HFF-Myc (cell line): ENCODE measurements around the gene NAE1.

Experiments used
- DNase-seq: peaks from one replicate; pipeline ENCODE4 v3.0.0-alpha.2; 2011; ENCODE audit warnings: low read depth; ENCODE audit errors: extremely low read depth
- H3K4me3 ChIP-seq: replicated peaks from 2 replicates; pipeline ENCODE4 v1.5.1; 2011; ENCODE audit warnings: low read depth, mild to moderate bottlenecking, control low read depth, low read length
- TF ChIP-seq, protein P1 (sequence below): IDR thresholded peaks from 2 replicates; pipeline ENCODE4 v1.5.1; 2012; ENCODE audit warnings: mild to moderate bottlenecking, low read depth, low read length, control low read depth; ENCODE audit errors: missing control alignments

The NAE1 gene

DNA sequence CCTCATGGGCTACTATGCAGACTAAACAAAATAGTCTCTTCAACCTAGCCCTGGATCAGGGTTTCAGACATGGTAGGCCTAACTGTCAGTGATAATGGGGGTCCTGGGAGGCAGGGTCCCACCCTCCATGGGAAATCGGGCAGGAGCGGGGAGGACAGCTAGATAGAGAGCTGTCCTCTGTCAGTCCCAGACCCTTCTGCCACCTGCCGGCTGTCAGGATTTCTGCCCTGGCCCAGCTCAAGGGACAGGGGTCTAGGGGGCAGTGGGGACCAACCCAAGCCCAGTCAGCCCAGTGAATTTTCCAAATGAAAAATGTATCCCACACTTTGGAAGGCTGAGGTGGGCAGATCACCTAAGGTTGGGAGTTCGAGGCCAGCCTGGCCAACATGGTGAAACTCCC, 18.8 kb upstream of the NAE1 start:
- TF ChIP-seq, protein P1, sequence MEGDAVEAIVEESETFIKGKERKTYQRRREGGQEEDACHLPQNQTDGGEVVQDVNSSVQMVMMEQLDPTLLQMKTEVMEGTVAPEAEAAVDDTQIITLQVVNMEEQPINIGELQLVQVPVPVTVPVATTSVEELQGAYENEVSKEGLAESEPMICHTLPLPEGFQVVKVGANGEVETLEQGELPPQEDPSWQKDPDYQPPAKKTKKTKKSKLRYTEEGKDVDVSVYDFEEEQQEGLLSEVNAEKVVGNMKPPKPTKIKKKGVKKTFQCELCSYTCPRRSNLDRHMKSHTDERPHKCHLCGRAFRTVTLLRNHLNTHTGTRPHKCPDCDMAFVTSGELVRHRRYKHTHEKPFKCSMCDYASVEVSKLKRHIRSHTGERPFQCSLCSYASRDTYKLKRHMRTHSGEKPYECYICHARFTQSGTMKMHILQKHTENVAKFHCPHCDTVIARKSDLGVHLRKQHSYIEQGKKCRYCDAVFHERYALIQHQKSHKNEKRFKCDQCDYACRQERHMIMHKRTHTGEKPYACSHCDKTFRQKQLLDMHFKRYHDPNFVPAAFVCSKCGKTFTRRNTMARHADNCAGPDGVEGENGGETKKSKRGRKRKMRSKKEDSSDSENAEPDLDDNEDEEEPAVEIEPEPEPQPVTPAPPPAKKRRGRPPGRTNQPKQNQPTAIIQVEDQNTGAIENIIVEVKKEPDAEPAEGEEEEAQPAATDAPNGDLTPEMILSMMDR, result no peak
- H3K4me3 ChIP-seq, result no peak overlapping the region
- no peak for DNase-seq

DNA sequence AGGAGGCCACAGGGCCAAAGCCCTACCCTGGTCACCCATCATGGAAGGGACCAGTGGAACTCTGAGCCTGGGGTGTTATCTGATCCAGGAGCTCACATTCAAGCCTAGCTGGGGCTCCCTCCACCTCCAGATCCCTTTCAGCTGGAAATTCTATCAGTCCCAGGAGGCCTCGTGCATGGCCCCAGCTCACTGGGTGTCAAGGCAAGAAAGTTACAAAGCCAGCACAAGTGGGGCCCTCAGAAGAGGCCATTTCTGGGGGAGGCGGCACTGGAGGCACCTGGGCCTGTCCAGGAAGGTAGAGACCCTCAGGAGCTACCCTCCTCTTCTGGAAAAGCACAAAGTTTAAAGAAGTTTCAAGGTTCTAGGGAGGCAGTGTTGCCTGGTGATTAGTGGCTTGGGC, 18.2 kb upstream of the NAE1 start:
- DNase-seq, result no peak
- no peak overlapping the region for H3K4me3 ChIP-seq
- TF ChIP-seq, protein P1, result no peak

- TF ChIP-seq, protein P1, result no peak
- no peak for DNase-seq
- no peak overlapping the region for H3K4me3 ChIP-seq
Observed at GRCh38 chr16:66848172-66848571, 17.4 kb upstream of the NAE1 start.

DNA sequence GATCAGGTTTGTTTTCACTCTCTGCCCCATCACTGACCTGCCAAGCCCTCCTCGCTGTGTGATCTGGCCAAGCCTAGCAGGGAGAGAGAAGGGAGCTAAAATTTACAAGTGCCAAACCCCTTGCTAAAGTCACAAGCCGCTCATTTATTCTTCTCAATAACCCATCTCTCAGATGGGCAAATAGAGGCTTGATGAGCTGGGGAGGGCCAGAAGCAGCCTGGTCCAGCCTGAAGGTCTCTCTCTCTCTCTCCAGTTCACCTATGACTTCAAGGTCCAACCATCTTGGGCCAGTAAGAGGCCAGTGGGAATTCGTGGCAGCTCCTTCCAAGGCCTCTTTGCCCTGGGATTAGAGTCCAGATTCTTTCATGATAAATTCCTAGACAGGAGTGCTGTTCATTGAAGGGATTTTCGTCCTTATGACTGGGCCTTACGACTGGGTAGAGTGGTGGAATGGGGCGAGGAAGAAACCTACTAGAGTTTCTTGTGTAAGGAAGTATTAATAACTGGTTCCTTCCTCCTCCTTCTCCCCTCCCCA, 16.8 kb upstream of the NAE1 start:
- TF ChIP-seq, protein P1, result no peak
- DNase-seq, result no peak
- H3K4me3 ChIP-seq, result no peak overlapping the region

DNA sequence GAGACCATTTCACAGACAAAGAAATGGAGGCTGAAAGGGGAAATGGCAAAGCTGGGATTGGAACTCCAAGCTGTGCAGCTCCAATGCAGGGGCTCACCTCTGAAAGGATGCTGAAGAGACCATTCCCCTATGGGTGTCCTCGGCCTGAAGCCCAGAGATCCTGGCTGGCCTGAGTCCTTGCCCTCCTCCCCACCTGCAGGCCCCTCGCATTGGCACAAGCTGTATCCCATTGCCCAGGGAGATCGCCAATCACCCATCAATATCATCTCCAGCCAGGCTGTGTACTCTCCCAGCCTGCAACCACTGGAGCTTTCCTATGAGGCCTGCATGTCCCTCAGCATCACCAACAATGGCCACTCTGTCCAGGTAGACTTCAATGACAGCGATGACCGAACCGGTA, 16.1 kb upstream of the NAE1 start:
- no peak overlapping the region for H3K4me3 ChIP-seq
- TF ChIP-seq, protein P1, result no peak
- no peak for DNase-seq

- H3K4me3 ChIP-seq, result no peak overlapping the region
- no peak for DNase-seq
- TF ChIP-seq, protein P1, result no peak
Observed at GRCh38 chr16:66846266-66846665, 15.5 kb upstream of the NAE1 start.

GRCh38 chr16:66845791-66846221, 15.0 kb upstream of the NAE1 start:
- H3K4me3 ChIP-seq, result no peak overlapping the region
- TF ChIP-seq, protein P1, result no peak
- DNase-seq, result no peak
